Activated CD4-positive, alpha-beta T cell treated with anti-CD3 and anti-CD28 coated beads, Interleukin-2, amount 50 U/mL, for 1 hour (primary cell): ENCODE data around the gene TPM1.

ENCODE experiments used
- DNase-seq: peaks from one replicate; pipeline ENCODE4 v3.0.0-alpha.2; 2020

TPM1 gene

GRCh38 chr15:63043335-63044076 lies 959 bp downstream of the TPM1 start:
- no peak for DNase-seq

GRCh38 chr15:63044077-63044644 lies 1.6 kb downstream of the TPM1 start:
- DNase-seq: no peak

GRCh38 chr15:63044645-63045464 lies 2.3 kb downstream of the TPM1 start:
- DNase-seq: no peak

GRCh38 chr15:63045465-63045840 lies 2.9 kb downstream of the TPM1 start:
- DNase-seq: no peak

- no peak for DNase-seq
These were observed 3.3 kb downstream of the TPM1 start for GRCh38 chr15:63045879-63046278.

- DNase-seq: no peak
These were observed 4.6 kb downstream of the TPM1 start for GRCh38 chr15:63046917-63047760.

- DNase-seq: no peak
These were observed 5.2 kb downstream of the TPM1 start for GRCh38 chr15:63047792-63048114.

- DNase-seq: peak; percentile 82
These were observed 5.7 kb downstream of the TPM1 start for GRCh38 chr15:63048115-63048775.

GRCh38 chr15:63048776-63049665 lies 6.5 kb downstream of the TPM1 start:
- DNase-seq: peak; percentile 39

- no peak for DNase-seq
These were observed 7.3 kb downstream of the TPM1 start for GRCh38 chr15:63049783-63050371.

- no peak for DNase-seq
These were observed 8.2 kb downstream of the TPM1 start for GRCh38 chr15:63050731-63051155.

- no peak for DNase-seq
These were observed 8.9 kb downstream of the TPM1 start for GRCh38 chr15:63051156-63052066.

- DNase-seq: no peak
These were observed 9.7 kb downstream of the TPM1 start for GRCh38 chr15:63052077-63052841.

- no peak for DNase-seq
These were observed 10.6 kb downstream of the TPM1 start for GRCh38 chr15:63052961-63053698.

GRCh38 chr15:63054281-63054683 lies 11.7 kb downstream of the TPM1 start:
- DNase-seq: no peak

- DNase-seq: no peak
These were observed 12.4 kb downstream of the TPM1 start for GRCh38 chr15:63054985-63055384.

GRCh38 chr15:63056829-63057228 lies 14.3 kb downstream of the TPM1 start:
- no peak for DNase-seq
